Fibroblast of pulmonary artery (primary cell): Measurements from ENCODE around the gene TRAM2.
A peak's percentile ranks its signal among the peaks of the same experiment; 100 is the strongest.

ENCODE experiments used
- DNase-seq: peaks from one replicate; pipeline ENCODE4 v3.0.0-alpha.2; 2010; ENCODE audit warnings: low read depth
- H3K4me3 ChIP-seq: replicated peaks from 2 replicates; pipeline ENCODE4 v1.5.1; 2011; ENCODE audit warnings: low read depth, mild to moderate bottlenecking, control low read depth, low read length, moderate library complexity
- TF ChIP-seq, protein P1 (sequence below): IDR thresholded peaks from 2 replicates; pipeline ENCODE4 v1.5.1; 2011; ENCODE audit warnings: mild to moderate bottlenecking, control low read depth, low read length, inconsistent platforms; ENCODE audit errors: missing control alignments

The TRAM2 gene

GRCh38 chr6:52543729-52544601, 32.9 kb downstream of the TRAM2 start:
- peak; percentile 64 for DNase-seq
- TF ChIP-seq, protein P1, sequence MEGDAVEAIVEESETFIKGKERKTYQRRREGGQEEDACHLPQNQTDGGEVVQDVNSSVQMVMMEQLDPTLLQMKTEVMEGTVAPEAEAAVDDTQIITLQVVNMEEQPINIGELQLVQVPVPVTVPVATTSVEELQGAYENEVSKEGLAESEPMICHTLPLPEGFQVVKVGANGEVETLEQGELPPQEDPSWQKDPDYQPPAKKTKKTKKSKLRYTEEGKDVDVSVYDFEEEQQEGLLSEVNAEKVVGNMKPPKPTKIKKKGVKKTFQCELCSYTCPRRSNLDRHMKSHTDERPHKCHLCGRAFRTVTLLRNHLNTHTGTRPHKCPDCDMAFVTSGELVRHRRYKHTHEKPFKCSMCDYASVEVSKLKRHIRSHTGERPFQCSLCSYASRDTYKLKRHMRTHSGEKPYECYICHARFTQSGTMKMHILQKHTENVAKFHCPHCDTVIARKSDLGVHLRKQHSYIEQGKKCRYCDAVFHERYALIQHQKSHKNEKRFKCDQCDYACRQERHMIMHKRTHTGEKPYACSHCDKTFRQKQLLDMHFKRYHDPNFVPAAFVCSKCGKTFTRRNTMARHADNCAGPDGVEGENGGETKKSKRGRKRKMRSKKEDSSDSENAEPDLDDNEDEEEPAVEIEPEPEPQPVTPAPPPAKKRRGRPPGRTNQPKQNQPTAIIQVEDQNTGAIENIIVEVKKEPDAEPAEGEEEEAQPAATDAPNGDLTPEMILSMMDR = no peak
- no peak overlapping the region for H3K4me3 ChIP-seq

DNA sequence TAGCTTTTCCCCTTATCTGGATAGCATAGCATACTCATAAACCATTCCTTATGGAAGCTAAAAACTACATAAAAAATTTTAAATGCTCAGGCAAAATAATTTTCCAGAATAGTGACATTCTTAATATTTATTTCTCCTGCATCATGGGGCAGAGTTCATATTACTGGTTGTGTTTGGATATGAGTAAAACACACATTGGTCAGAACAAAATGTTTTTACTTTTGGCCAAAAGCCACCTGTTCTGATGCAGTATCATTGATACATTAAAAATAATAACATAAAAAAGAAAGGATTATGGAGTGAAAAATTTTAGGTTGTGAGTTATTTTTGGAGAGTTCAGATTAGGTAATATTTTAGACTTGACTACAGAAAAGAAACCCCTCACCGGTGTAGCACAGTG, 33.6 kb downstream of the TRAM2 start:
- no peak overlapping the region for H3K4me3 ChIP-seq
- TF ChIP-seq, protein P1 = no peak
- DNase-seq = no peak

DNA sequence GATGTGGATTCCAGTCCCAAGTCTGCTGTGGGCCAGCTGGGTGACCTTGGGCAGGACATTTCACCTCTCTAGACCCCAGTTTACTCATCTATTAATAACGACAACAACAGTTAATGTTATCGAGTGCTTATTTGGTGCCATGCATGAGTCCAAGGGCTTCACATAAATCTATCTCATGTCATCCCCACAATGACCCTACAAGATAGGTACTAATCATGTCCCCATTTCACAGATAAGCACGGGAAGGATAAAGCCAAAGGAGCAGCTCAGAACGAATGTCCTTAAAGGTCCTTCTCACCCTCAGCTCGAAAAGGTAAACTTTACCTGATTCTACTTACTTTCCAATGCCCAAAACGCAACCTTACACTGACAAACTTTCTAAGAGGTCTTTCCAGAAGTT, 35.7 kb downstream of the TRAM2 start:
- TF ChIP-seq, protein P1 = no peak
- H3K4me3 ChIP-seq = no peak overlapping the region

GRCh38 chr6:52540286-52540902, 36.5 kb downstream of the TRAM2 start:
- no peak for DNase-seq
- no peak overlapping the region for H3K4me3 ChIP-seq
- TF ChIP-seq, protein P1 = no peak

More for the DNA sequence above, 35.7 kb downstream of the TRAM2 start:
- no peak for DNase-seq

GRCh38 chr6:52539607-52540006, 37.3 kb downstream of the TRAM2 start:
- no peak overlapping the region for H3K4me3 ChIP-seq
- TF ChIP-seq, protein P1 = no peak
- DNase-seq = no peak

DNA sequence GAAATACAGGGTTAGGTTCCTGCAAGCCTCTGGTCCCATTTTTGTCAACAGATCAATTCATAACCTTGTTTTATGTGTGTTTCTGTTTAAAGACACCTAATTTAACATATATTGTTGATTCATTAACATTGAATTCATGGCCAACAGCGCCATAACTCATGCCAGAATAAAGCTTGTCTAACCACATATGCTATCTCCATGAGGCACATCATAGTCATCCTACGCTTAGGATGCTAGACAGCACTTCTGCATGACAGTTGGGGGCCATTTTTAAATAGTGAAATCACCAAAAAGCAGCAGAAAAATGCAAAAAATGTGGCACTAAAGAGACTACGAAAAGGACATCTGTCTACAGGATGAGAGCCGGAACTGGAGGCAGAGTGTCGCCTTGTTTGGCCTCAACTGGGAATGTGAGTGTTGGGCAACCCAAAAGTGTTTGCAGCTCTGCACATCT, 37.9 kb downstream of the TRAM2 start:
- TF ChIP-seq, protein P1 = no peak
- no peak for DNase-seq
- H3K4me3 ChIP-seq = no peak overlapping the region
